HCT116 (cell line): ENCODE results near the gene ZNF74.

Experiments used
- CTCF ChIP-seq, 3 experiments: fragments of 200-600 bp in 1 of 3; sonication (generic) in 1 of 3; IDR thresholded peaks in 2 of 3; conservative IDR thresholded peaks in 1 of 3; 2 replicates each; pipeline ENCODE4 v1.5.1; 2012 to 2017; ENCODE audit warnings: low read depth in 2 of 3, low read length in 2 of 3, antibody characterized with exemption in 1 of 3, borderline replicate concordance in 1 of 3, control low read depth in 1 of 3, mild to moderate bottlenecking in 1 of 3, mixed read lengths in 1 of 3, mixed run types in 1 of 3, moderate library complexity in 1 of 3; ENCODE audit not compliant: insufficient read depth in 1 of 3
- MAX ChIP-seq: IDR thresholded peaks from 2 replicates; pipeline ENCODE4 v1.6.1; 2012
- SP1 ChIP-seq: IDR thresholded peaks from 2 replicates; pipeline ENCODE4 v1.6.1; 2012; ENCODE audit warnings: low read depth

GRCh38 chr22:20386336-20386735 lies 7.6 kb upstream of the ZNF74 start:
- TF ChIP-seq SP1, result no peak
- TF ChIP-seq CTCF (IDR thresholded peaks at IDR 0.05 in 2 of 3, conservative IDR thresholded peaks at IDR 0.05 in 1 of 3; ENCODE audit: borderline replicate concordance in 1 of 3, insufficient read depth in 1 of 3, low read depth in 2 of 3, low read length in 2 of 3), result no peak
- TF ChIP-seq MAX, result no peak
